ENCODE results near the gene CAMKMT.
"Not testable (repeated sequence)": the region's sequence is repeated elsewhere in the genome, so short reads cannot be mapped to it uniquely, and the experiment has no call there.

Gene CAMKMT

DNA sequence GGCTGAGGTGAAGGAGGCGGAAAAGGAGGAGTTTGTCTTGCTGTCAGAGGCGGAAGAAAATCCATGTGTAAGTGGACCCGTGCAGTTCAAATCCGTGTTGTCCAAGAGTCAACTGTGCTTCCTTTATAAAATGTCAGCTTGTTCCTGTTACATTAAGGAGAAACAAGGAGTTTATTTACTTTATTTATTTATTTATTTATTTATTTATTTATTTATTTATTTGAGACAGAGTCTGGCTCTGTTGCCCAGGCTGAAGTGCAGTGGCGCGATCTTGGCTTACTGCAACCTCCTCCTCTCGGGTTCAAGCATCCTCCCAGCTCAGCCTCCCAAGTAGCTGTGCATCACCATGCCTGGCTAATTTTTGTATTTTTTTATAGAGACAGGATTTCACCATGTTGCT, 143.9 kb downstream of the CAMKMT start:
- DNase-seq (ENCODE audit: low read depth): not testable (repeated sequence)

DNA sequence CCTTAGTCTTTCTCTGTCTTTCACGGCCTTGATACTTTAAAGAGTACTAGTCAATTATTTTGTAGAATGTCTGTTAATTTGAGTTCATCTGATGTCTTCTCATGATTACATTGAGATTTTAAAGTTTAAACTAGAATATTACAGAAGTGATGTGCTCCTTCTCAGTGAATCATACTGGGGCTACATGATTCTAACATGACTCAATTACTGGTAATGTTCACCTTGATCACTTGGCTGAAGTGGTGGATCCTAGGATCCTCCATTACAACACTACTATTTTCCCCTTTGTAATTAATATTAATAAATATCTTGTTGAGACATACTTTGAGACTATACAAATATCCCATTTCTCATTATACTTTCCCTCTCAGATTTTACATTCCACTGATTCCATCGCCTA, 148.5 kb downstream of the CAMKMT start:
- no peak for DNase-seq (ENCODE audit: low read depth)

DNA sequence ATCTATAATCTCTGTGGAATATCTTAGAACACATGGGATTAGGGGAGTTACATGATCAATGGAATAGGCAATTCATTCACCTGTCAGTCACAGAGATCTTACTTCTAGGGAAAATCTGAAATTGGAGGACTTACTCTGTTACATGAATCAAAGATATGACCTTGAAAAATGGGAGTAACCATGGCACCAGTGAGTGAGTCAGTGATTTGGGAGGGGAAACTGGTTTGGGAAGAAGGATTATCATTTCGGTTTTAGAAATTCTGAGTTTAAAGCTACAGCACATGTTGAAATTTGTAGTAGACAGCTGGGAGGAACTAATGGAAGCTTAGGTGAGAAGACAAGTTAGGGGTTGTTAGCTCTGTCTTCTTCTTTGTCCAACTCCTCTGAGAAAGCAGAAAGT, 153.7 kb downstream of the CAMKMT start:
- no peak for DNase-seq (ENCODE audit: low read depth)

DNA sequence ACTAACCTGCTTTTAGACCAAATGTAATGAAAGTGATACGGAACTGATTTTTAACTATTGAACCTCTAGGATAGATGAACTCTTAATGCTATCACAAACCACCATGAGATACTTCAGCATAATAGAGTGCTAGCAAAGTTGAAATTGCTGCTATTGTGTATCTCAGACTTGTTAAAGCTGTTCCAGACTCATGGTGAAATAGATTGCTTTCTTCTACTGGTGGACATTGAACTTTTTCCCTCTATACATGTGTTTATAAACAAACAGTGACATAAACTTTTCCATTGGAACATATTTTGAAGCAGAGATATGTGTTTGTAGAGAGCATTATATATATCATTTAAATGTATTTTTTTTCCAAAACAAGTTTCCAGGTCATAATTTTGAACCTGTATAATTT, 157.3 kb downstream of the CAMKMT start:
- no peak for DNase-seq (ENCODE audit: low read depth)

DNA sequence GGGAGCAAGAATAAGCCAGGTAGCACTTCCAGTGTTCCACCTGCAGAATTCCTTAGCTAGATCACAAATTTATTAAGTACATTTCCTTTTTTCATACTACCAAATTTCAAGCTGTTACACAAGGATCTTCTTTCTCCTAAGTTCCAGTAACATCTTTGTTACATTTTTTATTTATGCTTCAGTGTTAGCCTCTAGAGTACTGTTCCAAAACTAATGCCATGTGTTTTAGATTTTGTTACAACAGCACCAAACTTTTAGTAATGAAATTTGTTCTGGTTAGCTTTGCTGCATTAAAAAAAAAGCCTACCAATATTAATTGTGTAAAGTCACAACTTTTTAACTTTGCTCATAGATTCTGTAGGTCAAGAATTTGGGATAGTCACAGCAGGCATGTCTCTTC, 161.1 kb downstream of the CAMKMT start:
- DNase-seq (ENCODE audit: low read depth): no peak

DNA sequence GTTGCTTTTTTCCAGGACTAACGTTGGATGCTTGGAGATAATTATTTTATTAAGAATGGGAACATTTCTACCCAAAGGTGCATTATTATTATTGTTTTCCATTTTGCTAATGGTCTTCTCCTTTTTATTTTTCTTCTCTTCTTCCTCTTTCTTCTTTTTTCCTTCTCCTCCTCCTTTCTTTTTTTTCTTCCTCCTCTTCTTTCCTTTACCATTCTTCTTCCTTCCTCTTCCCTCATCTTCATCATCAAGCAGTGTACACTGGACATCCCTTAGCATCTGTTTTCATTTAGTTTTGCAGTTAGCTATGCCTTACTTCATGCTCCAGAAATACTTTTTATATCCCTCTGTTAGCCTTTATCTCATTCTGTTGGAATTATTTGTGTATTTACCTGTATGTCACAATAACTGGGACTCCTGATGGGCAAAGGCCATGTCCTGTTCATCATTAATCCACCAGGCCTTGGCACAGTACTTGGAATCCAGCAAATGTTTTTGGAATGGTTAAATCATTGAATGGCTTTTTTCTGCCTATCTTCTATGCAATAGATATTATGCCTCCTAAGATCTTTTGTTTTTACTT, 162.7 kb downstream of the CAMKMT start:
- DNase-seq (ENCODE audit: low read depth): no peak

DNA sequence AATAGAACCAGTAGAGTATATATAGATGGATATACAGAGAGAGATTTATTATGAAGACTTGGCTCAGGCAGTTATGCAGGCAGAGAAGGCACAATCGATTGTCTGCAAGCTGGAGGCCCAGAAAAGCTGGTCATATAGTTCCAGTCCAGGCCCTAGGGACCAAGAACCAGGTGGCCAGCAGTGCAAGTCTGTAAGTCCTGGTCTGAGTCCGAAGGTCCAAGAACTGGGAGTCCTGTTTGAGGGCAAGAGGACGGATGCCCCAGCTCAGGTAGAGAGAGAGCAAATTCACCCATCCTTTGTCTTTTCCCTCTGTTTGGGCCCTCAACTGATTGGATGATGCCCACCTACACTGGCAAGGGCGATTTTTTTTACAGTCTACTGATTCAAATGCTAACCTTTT, 164.6 kb downstream of the CAMKMT start:
- no peak for DNase-seq (ENCODE audit: low read depth)

DNA sequence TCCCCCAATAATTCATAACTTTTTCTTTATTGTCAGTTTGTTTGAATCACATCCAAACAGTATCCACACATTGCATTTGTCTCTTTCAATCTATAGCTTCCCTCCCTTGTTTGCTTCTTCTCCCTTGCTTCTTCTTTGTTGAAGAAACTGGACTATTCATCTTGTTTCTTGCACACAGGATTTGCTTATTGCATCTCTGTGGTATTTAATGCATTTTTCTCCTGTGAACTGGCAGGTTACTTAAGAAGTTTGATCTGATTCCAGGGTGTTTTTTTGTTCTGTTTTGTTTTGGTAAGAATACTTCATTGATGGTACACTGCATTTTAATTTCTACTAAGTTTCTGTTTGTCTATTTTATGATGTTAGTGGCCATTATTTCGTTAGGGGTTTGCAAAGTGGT, 166.8 kb downstream of the CAMKMT start:
- DNase-seq (ENCODE audit: low read depth): no peak

DNA sequence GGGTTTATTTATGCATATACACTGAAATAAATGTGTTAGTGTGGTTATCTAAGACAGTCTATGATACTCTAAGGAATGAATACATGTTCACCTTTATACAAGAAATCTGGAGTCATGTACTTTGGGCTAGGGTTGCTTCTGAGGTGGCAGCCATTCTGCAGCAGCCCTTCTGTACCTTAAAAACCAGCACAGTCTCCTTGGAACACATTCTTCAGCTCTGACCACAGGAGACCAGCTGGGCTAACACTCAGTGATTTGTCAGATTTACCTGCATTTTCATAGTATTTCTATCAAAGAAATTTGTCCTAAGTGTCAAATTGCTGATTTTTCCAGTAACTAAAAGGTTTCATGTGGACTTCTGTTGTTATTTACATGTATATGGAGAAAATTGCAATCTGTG, 167.7 kb downstream of the CAMKMT start:
- no peak for DNase-seq (ENCODE audit: low read depth)

DNA sequence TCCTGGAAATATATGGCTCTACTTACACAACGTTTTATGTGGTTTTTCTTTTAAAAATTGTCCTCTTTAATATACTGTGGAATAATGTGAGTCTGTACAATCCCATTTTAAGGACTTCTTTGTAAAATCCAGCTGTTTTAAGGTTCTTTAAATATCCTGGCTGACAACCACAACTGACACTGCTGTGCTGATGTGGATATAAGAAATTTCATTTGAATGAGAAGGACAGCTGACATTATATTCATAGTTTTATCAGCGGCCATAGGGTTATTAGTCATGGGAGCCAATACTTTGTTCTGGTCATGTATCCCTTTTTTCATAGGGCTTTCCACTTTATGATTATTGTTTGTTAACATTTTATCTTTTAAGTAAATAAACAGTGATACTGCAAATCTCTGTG, 169.5 kb downstream of the CAMKMT start:
- no peak for DNase-seq (ENCODE audit: low read depth)

DNA sequence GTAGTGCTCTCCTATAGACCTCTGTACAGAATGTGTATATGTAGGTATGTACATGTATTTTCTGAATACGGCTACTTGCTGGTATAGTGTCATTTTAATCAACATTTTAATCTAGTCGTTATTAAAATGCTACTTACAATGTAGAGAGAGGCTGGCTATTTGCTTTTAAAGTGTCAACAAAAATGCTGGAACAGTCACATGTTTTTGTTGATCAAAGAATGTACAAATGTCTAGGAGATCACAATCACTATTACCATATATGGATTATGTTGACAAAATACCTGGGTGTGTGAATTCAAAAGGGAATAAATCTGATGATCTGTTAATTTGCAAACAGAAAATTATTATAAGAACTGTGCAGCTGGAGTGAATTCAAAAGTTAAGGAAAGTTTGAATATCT, 170.3 kb downstream of the CAMKMT start:
- DNase-seq (ENCODE audit: low read depth): no peak

DNA sequence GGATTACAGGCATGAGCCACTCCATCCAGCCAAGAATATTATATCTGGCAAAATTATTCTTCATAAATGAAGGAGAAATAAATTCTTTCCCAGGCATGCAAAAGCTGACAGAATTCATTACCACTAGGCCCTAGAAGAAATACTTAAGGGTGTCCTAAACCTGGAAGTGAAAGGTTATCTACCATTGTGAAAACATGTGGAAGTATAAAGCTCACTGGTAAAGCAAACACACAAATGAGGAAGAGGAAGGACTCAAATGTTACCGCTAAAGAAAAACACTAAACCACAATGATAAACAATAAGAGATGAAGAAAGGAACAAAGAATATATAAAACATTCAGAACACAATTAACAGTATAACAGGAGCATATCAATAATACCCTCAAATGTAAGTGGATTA, 171.8 kb downstream of the CAMKMT start:
- no peak for DNase-seq (ENCODE audit: low read depth)

DNA sequence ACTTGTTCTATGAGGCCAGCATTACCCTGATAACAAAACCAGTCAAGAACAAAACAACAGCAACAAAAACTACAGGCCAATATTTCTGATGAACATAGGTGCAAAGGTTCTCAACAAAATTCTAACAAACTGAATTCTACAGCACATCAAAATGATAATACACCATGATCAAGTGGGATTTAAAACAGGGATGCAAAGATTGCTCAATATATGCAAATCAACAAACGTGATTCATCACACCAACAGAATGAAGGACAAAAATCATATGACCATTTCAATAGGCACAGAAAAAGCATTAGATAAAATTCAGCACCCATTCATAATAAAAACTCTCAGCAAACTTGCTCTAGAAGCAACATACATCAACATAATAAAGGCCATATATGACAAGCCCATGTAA, 173.6 kb downstream of the CAMKMT start:
- no peak for DNase-seq (ENCODE audit: low read depth)

DNA sequence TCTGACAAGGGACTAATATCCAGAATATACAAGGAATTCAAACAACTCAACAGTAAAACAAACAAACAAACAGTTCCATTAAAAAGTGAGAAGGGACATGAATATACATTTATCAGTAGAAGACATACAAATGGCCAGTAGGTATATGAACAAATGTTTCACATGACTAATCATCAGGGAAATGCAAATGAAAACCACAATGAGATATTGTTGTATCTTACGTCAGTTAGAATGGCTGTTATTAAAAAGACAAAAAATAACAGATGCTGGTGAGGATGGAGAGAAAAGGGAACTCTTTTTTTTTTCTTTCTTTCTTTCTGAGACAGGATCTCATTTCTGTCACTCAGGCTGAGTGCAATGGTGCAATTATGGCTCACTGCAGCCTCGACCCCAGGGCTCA, 175.5 kb downstream of the CAMKMT start:
- DNase-seq (ENCODE audit: low read depth): no peak

DNA sequence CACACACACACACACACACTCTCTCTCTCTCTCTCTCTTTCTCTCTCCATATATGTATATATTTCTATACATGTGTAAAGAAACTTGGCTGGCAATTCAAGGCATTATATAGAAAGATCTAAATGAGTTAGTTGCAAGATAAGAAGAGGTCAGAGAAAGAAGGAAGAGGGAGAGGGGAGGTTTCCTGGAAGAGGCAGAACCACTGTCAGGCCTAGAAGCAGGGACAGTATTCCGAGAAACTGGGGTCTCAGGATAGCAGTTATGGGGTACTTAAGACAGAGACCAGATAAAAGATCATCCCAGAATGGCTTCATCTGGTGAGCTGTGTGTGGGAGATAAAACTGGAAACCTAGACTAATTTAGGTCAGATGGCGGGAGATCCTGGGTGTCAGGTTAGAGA, 180.8 kb downstream of the CAMKMT start:
- DNase-seq (ENCODE audit: low read depth): no peak

DNA sequence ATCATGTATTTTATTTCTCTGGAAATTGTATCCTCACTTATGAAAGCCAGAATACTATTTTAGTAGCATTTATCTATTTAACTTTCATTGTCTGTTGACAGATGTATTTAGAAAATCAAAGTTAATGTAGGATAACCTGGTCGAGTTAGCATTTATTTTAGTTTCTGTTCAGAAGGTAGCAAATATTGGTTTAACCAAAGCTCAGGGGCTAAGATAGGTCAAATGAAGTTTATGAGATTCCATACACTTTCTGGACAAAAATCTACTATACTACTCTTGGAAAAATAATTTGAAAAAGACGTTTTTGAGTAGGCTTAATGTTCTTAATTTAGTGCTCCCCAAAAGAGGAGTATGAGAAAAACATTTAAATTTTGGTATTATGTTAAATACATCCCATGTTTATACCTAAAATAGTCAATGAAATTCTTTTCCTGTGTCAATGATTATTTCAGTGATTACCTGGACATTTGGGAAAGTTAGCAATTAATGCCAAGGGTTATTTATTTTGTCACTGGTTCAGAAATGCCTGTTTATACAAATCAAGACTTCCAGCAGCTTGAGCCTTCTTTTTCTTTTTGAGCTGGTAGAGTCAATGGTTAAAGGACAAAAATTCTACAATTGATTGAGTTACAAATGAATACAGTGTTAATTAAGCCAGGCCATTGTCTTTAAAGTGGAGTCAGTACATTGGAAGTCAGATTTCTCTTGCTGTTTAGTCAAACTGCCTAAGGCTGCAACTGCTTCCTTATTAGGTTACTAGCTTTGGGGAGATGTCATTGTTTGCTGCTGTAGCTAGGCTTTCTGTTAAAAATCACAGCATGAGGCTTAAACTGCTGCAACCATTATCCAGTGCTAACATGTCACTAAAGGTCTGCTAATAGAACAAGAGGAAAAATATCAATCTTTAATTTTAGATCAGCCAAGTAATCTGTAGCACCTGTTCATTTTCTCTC, 182.3 kb downstream of the CAMKMT start:
- DNase-seq (ENCODE audit: low read depth): no peak

DNA sequence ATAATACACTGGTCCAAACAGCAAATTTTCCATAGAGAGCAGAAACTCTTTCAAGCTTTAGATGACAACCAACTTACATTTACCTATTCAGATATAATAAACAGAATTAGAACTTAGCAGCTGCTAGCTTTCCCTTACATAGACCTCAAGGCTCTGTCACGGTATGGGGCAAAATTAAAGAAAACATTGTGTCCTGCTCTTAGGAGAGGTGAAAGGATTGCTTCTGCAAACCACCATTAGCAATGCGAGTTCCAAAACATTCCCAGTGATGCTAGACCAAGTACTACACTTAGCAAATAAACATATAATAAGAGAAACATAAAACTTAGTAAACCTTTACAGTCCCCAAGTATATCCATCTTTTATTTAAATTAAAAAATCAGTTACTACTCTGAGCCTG, 183.3 kb downstream of the CAMKMT start:
- DNase-seq (ENCODE audit: low read depth): no peak

DNA sequence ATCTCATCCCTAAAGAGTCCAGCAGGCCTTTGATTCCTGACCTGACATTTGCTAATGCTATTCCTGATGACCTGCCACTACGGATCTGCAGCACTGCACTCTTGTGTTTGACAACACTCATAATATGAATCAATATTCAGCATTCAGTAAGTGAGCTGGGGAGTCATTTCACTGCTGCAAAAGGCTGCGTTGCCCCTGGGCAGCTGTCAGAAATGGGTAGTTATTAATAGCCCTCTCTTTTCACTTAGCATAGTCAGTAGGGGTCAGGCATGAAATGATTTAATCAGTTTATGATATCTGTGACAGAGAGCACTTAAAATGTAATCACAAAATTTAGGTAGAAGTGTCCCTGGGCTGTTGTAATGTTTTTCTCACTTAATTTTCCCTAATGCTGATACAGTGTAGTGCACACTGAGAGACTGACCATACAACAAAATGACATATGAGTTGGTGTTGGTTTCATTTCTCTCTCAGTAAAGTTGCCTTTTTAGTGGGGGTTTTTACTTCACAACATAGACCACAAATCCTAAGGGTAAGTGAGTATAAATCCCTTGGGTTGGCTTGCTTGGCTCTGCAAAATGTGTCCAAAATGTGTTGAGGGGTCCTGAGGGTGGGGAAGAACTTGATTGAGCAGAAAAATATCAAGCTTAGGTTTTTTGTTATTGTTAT, 184.8 kb downstream of the CAMKMT start:
- DNase-seq (ENCODE audit: low read depth): no peak

DNA sequence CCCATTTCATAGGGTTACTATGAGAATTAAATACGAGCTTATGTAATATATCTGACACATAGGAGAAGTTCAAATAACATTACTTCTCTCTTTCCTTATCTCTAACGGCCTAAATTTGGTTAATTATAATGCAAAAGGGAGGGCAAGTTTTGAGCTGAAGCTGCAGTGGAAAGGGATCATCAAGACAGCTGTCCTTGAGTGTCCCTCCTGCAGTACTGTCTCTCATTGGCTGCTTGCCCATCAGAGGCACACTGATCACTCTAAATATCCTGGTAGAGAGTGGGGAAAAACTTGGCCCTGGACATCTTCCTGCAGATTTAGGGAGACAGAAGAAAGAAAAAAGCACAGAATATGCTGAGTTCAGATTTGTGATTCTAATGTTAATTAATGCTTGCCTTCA, 186.0 kb downstream of the CAMKMT start:
- DNase-seq (ENCODE audit: low read depth): no peak

DNA sequence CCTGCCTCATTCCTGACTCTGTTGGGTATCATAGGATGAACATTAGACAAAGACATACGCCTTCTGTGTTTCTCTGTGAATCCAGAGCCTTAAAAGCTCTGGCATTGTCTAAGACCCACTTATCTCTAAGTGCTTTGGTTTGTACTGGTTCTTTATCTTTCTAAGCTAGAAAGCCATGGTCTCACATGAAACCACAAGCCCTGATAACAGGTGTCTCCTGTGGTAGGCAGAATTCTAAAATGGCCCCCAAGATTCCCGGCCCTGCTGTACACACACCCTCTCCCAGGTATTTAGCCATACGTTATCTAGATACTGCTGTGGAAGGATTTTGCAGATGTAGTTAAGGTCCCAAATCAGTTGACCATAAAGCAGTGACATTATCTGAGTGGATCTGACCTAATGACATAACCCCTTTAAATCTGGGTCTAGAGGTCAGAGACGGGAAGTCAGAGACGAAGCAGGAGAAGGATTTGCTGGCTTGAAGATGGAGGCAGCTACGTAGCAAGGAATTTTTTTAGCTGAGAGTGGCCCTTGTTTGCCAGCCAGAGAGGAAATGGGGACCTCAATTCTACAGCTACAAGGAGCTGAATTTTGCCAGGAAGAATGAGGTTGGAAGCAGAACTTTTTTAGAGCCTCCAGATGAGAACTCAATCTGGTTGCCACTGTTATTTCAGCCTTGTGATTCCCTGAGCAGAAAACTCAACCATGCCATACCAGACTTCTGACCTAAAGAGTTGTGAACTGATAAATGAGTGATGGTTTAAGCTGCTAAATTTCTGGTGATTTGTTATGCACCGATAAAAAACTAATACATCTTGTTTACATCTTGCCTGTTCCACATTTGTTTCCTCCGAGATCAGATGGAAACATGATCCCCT, 186.7 kb downstream of the CAMKMT start:
- DNase-seq (ENCODE audit: low read depth): no peak

DNA sequence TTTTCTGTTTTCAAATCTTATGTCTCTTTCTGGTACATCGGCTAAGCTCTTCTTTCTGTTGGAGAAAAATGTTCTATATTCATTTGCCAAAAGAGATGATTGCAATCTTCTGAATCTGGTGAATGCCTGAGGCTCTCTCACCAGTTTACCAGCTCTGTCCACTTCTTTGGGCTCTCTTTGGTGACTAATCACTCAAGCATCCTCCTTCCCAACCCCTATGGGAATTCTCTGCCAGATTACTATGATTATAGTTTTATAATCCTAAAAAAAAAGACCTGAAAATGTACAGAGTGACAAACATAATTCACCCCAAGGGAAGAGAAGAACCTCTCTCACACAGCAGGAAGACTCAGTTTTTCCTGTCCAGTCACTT, 187.3 kb downstream of the CAMKMT start:
- DNase-seq (ENCODE audit: low read depth): no peak

DNA sequence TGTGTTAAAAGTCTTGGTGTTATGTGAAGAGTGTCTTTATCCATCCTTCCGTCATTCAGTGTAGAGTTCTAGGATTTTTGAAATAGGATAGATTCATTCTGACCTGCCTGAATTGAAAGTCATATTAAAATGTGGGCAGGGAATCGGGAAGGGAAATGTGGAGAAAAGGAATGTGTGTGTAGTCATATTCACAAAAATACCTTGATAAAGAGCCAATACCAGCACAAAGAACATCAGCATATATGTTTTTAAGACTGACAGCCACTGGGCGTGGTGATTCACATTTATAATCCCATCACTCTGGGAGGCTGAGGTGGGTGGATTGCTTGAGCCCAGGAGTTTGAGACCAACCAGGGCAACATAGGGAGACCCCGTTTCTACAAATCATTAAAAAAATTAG, 188.1 kb downstream of the CAMKMT start:
- no peak for DNase-seq (ENCODE audit: low read depth)

Data from activated T-helper 1 cell treated with Interleukin-2 at 50 U/mL for 16 hours (primary cell).